T-helper 17 cell (primary cell): ENCODE results near the gene SIRPG. TPM values are rescaled to one million over a fixed set of nuclear protein-coding genes. Genes with fewer than 3 reads are reported as not detected.
"Not testable (repeated sequence)": the region's sequence is repeated elsewhere in the genome, so short reads cannot be mapped to it uniquely, and the experiment has no call there.

Experiments used
- ATAC-seq: fragments of 150-1000 bp; cut with Tn5 transposase; 2 replicates; pipeline ENCODE4 v1.10.0; 2021; ENCODE audit warnings: mild to moderate bottlenecking, moderate library complexity
- DNase-seq, 3 donors: peaks; one replicate each; pipeline versions ENCODE4 v3.0.0 to v3.0.0-alpha.2; 2020 to 2021
- H3K9me3 ChIP-seq: one replicate; pipeline ENCODE4 v1.7.0; 2013; ENCODE audit warnings: low read length, mild to moderate bottlenecking; ENCODE audit not compliant: control insufficient read depth, poor library complexity, severe bottlenecking
- H3K27ac Mint-ChIP-seq: one replicate; pipeline ENCODE4 v1.8.0; 2022; ENCODE audit warnings: mild to moderate bottlenecking, moderate library complexity, mixed read lengths
- H3K27me3 Mint-ChIP-seq: one replicate; pipeline ENCODE4 v1.8.0; 2022; ENCODE audit warnings: mixed read lengths
- H3K36me3 Mint-ChIP-seq: one replicate; pipeline ENCODE4 v1.8.0; 2022; ENCODE audit warnings: low read depth, mixed read lengths
- H3K4me1 Mint-ChIP-seq: one replicate; pipeline ENCODE4 v1.8.0; 2022; ENCODE audit warnings: mild to moderate bottlenecking, mixed read lengths
- H3K4me3 Mint-ChIP-seq: one replicate; pipeline ENCODE4 v1.8.0; 2022; ENCODE audit warnings: mild to moderate bottlenecking, moderate library complexity, mixed read lengths
- total RNA-seq, 4 donors: library from RNA in 2 of 4; stranded (reverse) in 2 of 4; gene quantifications; one replicate each; pipeline ENCODE4 v1.2.3 and lab custom pipeline; 2022 to 2026

Gene SIRPG
- total RNA-seq, 2 donors from 2014 or later, result 45.3 to 47.5 TPM

DNA sequence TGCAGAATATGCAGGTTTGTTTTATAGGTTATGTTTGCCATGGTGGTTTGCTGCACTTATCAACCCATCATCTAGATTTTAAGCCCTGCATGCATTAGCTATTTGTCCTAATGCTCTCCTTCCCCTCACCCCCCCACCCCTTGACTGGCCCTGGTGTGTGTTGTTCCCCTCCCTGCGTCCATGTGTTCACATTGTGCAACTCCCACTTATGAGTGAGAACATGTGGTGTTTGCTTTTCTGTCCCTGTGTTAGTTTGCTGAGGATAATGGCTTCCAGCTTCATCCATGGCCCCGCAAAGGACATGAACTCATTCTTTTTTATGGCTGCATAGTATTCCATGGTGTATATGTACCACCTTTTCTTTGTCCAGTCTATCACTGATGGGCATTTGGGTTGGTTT lies 18.9 kb downstream of the SIRPG start:
- not testable (repeated sequence) for H3K4me3 Mint-ChIP-seq, H3K36me3 Mint-ChIP-seq, H3K27ac Mint-ChIP-seq, H3K9me3 ChIP-seq, DNase-seq, ATAC-seq, H3K27me3 Mint-ChIP-seq
- peaks cover 11% of the 10 kb centered on the region for H3K4me1 Mint-ChIP-seq

DNA sequence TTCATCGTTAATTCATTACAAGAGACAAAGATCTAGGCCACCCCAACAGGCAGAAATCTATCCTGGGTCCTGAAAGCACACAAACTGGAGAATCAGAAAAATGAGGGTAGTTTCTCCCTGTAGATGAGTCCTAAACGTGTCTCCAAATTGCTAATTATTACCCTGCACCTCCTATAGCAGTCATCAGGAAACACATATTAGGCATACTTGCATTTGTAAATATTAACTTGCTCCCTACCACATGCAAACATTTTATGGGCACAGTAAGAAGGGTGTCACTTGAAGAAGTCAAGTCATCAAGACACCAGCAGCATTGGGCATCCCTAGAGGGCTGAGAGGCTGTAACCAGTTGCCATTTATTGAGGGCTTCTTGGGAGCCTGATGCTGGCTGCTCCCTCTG lies 19.8 kb downstream of the SIRPG start:
- Mint-ChIP-seq H3K27me3 (no peaks in the 10 kb centered on the region), H3K27ac (peak overlapping the region; percentile 10), H3K4me3 (no peak overlapping the region), H3K4me1 (peaks cover 17% of the 10 kb centered on the region), H3K36me3 (no peaks in the 10 kb centered on the region)
- H3K9me3 ChIP-seq, result no peaks in the 10 kb centered on the region
- no peak for DNase-seq
- ATAC-seq, result no peak

DNA sequence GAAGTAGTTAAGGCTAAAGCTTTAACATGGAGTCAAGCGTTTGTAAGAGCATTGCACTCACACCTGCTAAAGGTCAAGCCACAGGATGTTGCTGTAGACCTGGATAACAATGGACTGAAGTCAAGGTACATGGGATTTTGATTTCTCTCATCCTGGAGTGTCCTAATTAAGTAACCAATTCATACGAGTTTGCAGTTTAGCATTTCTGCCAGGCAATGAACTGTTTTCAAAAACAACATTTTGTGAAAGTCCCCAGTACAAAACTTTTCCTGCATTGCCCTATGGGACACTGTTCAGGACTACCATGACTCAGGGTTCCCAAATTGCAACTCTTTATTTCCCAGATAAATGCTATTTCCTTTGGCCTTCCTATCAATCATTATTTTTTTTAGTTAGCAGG lies 20.4 kb downstream of the SIRPG start:
- Mint-ChIP-seq H3K27ac (no peak overlapping the region), H3K27me3 (no peaks in the 10 kb centered on the region), H3K36me3 (peaks cover 2% of the 10 kb centered on the region), H3K4me3 (no peak overlapping the region), H3K4me1 (peaks cover 22% of the 10 kb centered on the region)
- no peak for ATAC-seq
- DNase-seq, result no peak
- H3K9me3 ChIP-seq, result no peaks in the 10 kb centered on the region

GRCh38 chr20:1636621-1637020 lies 21.0 kb downstream of the SIRPG start:
- no peak overlapping the region for H3K4me3 Mint-ChIP-seq
- DNase-seq, result no peak
- ATAC-seq, result no peak
- no peak overlapping the region for H3K27ac Mint-ChIP-seq
- no peaks in the 10 kb centered on the region for H3K27me3 Mint-ChIP-seq
- H3K36me3 Mint-ChIP-seq, result peaks cover 2% of the 10 kb centered on the region
- H3K9me3 ChIP-seq, result no peaks in the 10 kb centered on the region
- peaks cover 28% of the 10 kb centered on the region for H3K4me1 Mint-ChIP-seq

GRCh38 chr20:1635291-1635979 lies 22.1 kb downstream of the SIRPG start:
- ATAC-seq (no peak), DNase-seq (no peak)
- Mint-ChIP-seq H3K27me3 (no peaks in the 10 kb centered on the region), H3K4me1 (peaks cover 33% of the 10 kb centered on the region), H3K36me3 (peaks cover 2% of the 10 kb centered on the region), H3K4me3 (no peak overlapping the region), H3K27ac (peak overlapping the region; percentile 69)
- no peaks in the 10 kb centered on the region for H3K9me3 ChIP-seq

GRCh38 chr20:1633535-1633934 lies 24.0 kb downstream of the SIRPG start:
- Mint-ChIP-seq H3K4me3 (peak overlapping the region; percentile 19), H3K36me3 (peaks cover 10% of the 10 kb centered on the region), H3K27me3 (no peaks in the 10 kb centered on the region), H3K27ac (no peak overlapping the region), H3K4me1 (peaks cover 40% of the 10 kb centered on the region)
- H3K9me3 ChIP-seq, result no peaks in the 10 kb centered on the region
- DNase-seq (no peak), ATAC-seq (no peak)

DNA sequence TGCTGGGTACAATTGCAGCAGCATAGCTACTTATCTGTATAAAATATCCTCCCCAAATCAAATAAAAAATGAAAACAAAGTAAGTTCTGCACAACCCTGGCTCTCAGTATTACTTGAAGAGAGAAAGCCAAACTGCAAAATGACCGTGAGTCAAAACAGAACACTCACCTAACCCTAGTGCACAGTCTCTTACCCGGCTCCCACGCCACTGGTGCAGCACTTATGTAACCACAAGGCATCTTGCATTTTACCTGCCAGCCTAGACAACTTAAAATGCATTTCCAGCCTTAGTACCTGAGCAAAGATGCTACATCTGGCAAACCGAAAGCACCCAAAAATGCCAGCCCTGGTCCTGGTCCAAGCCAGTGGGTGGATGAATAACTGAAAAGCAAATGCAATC lies 25.4 kb downstream of the SIRPG start:
- Mint-ChIP-seq H3K36me3 (peaks cover 10% of the 10 kb centered on the region), H3K27ac (peak overlapping the region; percentile 94), H3K4me3 (peak overlapping the region; percentile 85), H3K27me3 (no peaks in the 10 kb centered on the region), H3K4me1 (peaks cover 47% of the 10 kb centered on the region)
- DNase-seq (no peak), ATAC-seq (peak; percentile 61)
- H3K9me3 ChIP-seq, result no peaks in the 10 kb centered on the region

DNA sequence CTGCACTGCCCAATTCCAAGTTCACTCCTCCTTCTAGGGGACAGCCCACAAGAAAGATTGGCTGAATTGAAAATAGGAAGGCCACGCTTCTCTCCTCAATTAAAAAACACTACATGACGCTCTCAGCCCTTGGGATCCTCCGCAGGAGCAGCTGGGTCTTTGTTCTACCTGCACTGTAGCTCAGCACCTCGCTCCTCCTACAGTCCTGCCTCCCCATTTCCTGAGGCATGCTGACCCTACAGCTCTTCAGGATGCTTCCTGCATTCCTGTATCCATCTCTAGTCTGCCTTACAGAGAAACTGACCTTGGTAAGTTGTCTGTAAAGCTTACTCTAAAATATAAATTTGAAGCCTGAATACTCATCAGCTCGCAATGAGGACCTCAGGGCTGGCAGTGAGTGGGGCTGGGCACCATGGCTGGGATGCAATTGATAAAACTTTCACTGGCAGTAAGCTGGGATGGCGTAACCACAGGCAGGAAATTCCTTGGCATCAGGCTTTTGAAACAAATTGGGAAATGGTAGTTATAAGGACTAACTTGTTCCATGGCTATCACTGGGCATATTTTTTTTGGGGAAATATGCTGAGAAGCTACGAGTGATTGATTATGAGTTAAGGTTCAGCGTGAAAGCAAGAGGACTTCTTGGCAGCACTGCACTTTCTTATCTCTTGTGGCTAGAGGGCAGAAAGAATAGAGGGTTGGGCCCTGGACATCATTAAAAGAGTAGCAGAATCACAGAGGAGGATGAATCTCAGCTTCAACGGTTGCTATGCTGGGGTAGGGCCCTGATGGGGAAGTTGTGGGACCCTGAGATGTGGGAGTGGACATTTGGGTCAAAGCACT lies 26.0 kb downstream of the SIRPG start:
- DNase-seq, result no peak
- Mint-ChIP-seq H3K4me1 (peaks cover 47% of the 10 kb centered on the region), H3K27ac (peak overlapping the region; percentile 94), H3K27me3 (no peaks in the 10 kb centered on the region), H3K36me3 (peaks cover 10% of the 10 kb centered on the region), H3K4me3 (peak overlapping the region; percentile 85)
- no peak for ATAC-seq
- H3K9me3 ChIP-seq, result no peaks in the 10 kb centered on the region

DNA sequence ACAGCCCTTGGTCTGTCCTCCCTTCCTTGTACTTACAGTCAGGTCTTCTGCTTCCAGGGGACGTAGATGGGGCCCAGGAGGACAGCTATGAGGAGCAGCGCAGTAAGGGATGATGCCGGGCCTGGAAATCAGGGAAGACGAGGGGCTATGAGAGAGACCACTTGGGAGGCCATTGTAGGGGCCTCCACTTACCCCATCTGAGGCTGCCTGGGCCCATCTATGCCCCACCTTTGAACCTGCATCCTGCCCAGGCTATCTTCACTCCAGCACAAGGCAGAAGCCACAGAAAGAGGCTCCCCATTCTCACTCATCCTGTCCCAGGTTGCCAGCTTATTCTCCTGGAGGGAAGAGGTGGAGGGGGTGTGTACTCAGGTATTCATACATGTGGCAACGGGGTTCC lies 27.4 kb downstream of the SIRPG start:
- H3K4me1 Mint-ChIP-seq, result peaks cover 53% of the 10 kb centered on the region
- H3K27me3 Mint-ChIP-seq, result no peaks in the 10 kb centered on the region
- H3K27ac Mint-ChIP-seq, result peak overlapping the region; percentile 91
- no peak for ATAC-seq
- H3K36me3 Mint-ChIP-seq, result peaks cover 10% of the 10 kb centered on the region
- DNase-seq, result no peak
- H3K4me3 Mint-ChIP-seq, result no peak overlapping the region
- H3K9me3 ChIP-seq, result no peaks in the 10 kb centered on the region

- Mint-ChIP-seq H3K27me3 (no peaks in the 10 kb centered on the region), H3K36me3 (peaks cover 10% of the 10 kb centered on the region), H3K27ac (peak overlapping the region; percentile 91), H3K4me3 (no peak overlapping the region), H3K4me1 (peaks cover 59% of the 10 kb centered on the region)
- ATAC-seq (no peak), DNase-seq (no peak)
- H3K9me3 ChIP-seq, result no peaks in the 10 kb centered on the region
Measured at GRCh38 chr20:1629321-1629720, 28.3 kb downstream of the SIRPG start.

DNA sequence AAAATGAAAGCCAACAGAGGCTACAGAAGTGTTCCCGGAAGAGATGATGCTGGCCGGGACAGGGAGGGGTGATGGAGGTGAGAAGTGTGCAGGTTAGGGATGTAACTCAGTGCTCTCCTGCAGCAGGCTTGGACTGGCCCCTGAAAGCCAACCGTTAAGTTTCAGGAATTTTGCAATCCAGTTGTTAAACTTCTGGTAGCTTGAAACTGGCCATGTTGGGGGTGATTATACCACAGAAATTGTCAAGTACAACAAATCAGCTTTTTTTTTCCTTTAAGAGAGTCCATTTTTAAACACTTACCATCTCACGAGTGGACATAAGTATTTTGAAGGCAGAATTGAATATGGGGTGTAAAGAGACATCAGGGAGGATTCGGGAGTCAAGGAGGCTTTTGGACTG lies 29.0 kb downstream of the SIRPG start:
- no peak overlapping the region for H3K4me3 Mint-ChIP-seq
- H3K36me3 Mint-ChIP-seq, result peaks cover 10% of the 10 kb centered on the region
- H3K4me1 Mint-ChIP-seq, result peaks cover 56% of the 10 kb centered on the region
- DNase-seq (no peak), ATAC-seq (no peak)
- H3K27ac Mint-ChIP-seq, result peak overlapping the region; percentile 91
- H3K9me3 ChIP-seq, result no peaks in the 10 kb centered on the region
- no peaks in the 10 kb centered on the region for H3K27me3 Mint-ChIP-seq

- H3K36me3 Mint-ChIP-seq, result peaks cover 8% of the 10 kb centered on the region
- H3K4me1 Mint-ChIP-seq, result peaks cover 57% of the 10 kb centered on the region
- H3K27ac Mint-ChIP-seq, result no peak overlapping the region
- H3K27me3 Mint-ChIP-seq, result no peaks in the 10 kb centered on the region
- ATAC-seq, result no peak
- H3K4me3 Mint-ChIP-seq, result no peak overlapping the region
- no peaks in the 10 kb centered on the region for H3K9me3 ChIP-seq
- DNase-seq, result no peak
Measured at GRCh38 chr20:1627200-1627550, 30.4 kb downstream of the SIRPG start.

- no peak overlapping the region for H3K4me3 Mint-ChIP-seq
- peaks cover 54% of the 10 kb centered on the region for H3K4me1 Mint-ChIP-seq
- H3K27ac Mint-ChIP-seq, result no peak overlapping the region
- ATAC-seq, result no peak
- H3K27me3 Mint-ChIP-seq, result no peaks in the 10 kb centered on the region
- DNase-seq, result no peak
- H3K36me3 Mint-ChIP-seq, result peaks cover 8% of the 10 kb centered on the region
- H3K9me3 ChIP-seq, result no peaks in the 10 kb centered on the region
Measured at GRCh38 chr20:1626528-1627199, 30.9 kb downstream of the SIRPG start.
